Neural cell (in vitro differentiated cells): ENCODE measurements around the gene ZNF697.
"Not testable (repeated sequence)": the region's sequence is repeated elsewhere in the genome, so short reads cannot be mapped to it uniquely, and the experiment has no call there.

Source experiments
- EP300 ChIP-seq: fragments of 450-650 bp; conservative IDR thresholded peaks from 2 replicates; pipeline ENCODE4 v1.6.1; 2014; ENCODE audit warnings: antibody characterized with exemption, mild to moderate bottlenecking, moderate library complexity; ENCODE audit not compliant: poor library complexity, severe bottlenecking
- POLR2AphosphoS5 ChIP-seq: IDR thresholded peaks from 2 replicates; pipeline ENCODE4 v1.6.1; 2012
- TAF1 ChIP-seq: IDR thresholded peaks from 2 replicates; pipeline ENCODE4 v1.6.1; 2012; ENCODE audit warnings: low read depth
- TF ChIP-seq, protein P1 (sequence below): fragments of 450-650 bp; IDR thresholded peaks from 2 replicates; pipeline ENCODE4 v1.5.1; 2014; ENCODE audit warnings: antibody characterized with exemption, mild to moderate bottlenecking, moderate library complexity; ENCODE audit not compliant: poor library complexity, severe bottlenecking

DNA sequence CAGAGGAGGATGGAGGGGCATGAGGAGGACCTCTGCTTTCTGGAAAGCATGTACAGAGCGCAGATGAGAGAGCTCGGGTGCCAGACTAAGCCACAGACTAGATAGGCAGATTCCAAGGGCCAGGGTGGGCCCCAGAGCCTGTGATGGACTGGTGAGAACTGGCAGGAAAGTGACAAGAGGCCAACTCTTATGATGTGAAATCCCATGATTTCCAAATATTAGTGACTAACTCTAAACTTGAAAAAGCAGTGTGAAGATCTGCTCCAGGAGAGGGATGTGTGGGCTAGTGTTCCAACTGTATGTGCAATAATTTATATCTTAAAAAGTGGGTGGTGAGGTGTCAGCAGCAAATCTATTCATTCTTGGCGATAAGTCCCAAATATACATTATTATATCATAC lies 67.0 kb downstream of the ZNF697 start:
- TF ChIP-seq, protein P1, sequence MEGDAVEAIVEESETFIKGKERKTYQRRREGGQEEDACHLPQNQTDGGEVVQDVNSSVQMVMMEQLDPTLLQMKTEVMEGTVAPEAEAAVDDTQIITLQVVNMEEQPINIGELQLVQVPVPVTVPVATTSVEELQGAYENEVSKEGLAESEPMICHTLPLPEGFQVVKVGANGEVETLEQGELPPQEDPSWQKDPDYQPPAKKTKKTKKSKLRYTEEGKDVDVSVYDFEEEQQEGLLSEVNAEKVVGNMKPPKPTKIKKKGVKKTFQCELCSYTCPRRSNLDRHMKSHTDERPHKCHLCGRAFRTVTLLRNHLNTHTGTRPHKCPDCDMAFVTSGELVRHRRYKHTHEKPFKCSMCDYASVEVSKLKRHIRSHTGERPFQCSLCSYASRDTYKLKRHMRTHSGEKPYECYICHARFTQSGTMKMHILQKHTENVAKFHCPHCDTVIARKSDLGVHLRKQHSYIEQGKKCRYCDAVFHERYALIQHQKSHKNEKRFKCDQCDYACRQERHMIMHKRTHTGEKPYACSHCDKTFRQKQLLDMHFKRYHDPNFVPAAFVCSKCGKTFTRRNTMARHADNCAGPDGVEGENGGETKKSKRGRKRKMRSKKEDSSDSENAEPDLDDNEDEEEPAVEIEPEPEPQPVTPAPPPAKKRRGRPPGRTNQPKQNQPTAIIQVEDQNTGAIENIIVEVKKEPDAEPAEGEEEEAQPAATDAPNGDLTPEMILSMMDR: not testable (repeated sequence)
- TF ChIP-seq EP300, POLR2AphosphoS5, TAF1: not testable (repeated sequence)
